ENCODE results near the gene MPHOSPH10.
"Not testable (repeated sequence)": the region's sequence is repeated elsewhere in the genome, so short reads cannot be mapped to it uniquely, and the experiment has no call there.

The MPHOSPH10 gene, protein sequence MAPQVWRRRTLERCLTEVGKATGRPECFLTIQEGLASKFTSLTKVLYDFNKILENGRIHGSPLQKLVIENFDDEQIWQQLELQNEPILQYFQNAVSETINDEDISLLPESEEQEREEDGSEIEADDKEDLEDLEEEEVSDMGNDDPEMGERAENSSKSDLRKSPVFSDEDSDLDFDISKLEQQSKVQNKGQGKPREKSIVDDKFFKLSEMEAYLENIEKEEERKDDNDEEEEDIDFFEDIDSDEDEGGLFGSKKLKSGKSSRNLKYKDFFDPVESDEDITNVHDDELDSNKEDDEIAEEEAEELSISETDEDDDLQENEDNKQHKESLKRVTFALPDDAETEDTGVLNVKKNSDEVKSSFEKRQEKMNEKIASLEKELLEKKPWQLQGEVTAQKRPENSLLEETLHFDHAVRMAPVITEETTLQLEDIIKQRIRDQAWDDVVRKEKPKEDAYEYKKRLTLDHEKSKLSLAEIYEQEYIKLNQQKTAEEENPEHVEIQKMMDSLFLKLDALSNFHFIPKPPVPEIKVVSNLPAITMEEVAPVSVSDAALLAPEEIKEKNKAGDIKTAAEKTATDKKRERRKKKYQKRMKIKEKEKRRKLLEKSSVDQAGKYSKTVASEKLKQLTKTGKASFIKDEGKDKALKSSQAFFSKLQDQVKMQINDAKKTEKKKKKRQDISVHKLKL

GRCh38 chr2:71130152-71130904, at the start of gene MPHOSPH10, which contains the start of gene MCEE:
MPHOSPH10 (plus strand) TSS chr2:71130634; CDS start chr2:71130666, 32 bp downstream.
MCEE (minus strand) TSS chr2:71130229; CDS start chr2:71130219, 10 bp downstream.
- DNase-seq (ENCODE audit: low read depth), result peak; percentile 94
- no peak for TF ChIP-seq CTCF (IDR thresholded peaks at IDR 0.05; ENCODE audit: insufficient read depth, low read depth, low read length, missing control alignments)
- H3K4me3 ChIP-seq (ENCODE audit: low read depth, low read length), result peak within 1 kb of the TSS; percentile 96

DNA sequence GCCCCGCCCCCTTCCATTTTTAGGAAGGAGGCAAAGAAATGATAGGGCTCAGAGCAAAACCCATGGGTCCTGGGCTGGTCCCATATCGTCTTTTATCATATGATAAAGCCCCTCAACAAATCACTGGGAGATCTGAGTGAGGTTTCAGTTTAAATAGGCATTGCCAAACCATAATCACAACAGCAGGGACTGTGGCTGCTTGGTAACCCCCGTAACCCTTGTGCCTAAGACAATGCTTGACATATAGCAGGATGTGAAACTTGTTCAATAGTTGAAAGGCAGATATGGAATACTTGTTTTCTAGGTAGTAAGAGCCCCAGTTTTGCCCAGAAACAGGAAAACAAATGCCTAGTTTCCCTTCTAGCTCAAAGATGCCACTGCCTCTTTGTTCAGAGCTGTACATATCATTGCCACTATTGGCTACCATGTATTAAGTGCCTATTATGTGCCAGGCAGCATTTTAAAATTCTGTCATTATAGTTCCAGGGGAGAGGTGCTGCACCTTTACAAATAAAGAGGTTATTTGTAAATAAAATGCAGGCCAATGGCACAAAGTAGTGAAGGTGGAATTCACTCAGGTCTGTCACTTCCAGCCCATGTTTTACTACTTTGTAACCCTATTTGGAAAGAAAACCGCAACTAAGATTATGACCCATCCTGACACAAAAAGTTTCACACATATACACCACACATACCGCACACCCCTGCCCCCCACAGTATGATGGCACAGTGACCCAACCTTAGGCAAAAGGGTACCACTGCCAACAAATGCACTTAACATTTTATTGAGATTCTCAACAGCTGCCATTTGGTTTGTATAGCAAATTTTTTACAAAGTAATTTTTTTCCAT, 47.8 kb upstream of the MPHOSPH10 start:
- peak; percentile 62 for DNase-seq (ENCODE audit: low read depth)
- no peak for TF ChIP-seq CTCF (IDR thresholded peaks at IDR 0.05; ENCODE audit: insufficient read depth, low read depth, low read length, missing control alignments)
- H3K4me3 ChIP-seq (ENCODE audit: low read depth, low read length), result no peak overlapping the region

- DNase-seq (ENCODE audit: low read depth); H3K4me3 ChIP-seq (ENCODE audit: low read depth, low read length): not testable (repeated sequence)
Measured at GRCh38 chr2:71083297-71083696, 47.1 kb upstream of the MPHOSPH10 start.

GRCh38 chr2:71083752-71084312, 46.6 kb upstream of the MPHOSPH10 start:
- H3K4me3 ChIP-seq (ENCODE audit: low read depth, low read length); DNase-seq (ENCODE audit: low read depth): not testable (repeated sequence)

DNA sequence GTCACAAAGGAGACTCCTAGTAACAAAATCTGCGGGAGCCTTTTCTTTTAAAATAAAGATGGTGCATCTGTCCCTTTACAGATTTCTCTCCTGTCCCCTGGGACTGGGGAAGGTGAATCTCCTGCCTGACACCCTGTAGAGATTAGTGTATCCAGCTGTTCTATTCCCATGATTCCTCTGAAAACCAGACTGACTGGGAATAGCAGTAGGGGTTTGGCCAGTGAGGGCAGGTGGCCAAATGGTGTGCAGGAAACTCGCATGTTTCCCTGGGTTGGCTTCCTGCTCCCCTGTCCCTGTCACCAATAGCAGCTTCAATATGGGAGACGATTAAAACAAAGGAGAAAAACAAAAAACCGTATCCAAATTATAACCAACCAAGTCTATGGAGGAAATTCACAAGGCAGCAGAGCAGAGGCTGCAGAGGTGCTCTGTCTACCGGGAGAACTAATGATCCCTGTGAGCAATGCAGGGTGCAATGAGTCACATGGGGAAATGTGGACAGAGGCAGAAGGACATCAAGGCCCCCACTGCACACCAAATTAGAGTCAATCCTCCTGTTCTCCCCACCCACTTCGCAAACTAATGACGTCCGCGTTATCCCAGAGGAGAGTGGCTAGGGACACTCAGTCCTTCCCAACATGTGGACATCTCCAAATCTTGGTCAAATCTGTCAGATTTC, 45.0 kb upstream of the MPHOSPH10 start:
- DNase-seq (ENCODE audit: low read depth); H3K4me3 ChIP-seq (ENCODE audit: low read depth, low read length): not testable (repeated sequence)

DNA sequence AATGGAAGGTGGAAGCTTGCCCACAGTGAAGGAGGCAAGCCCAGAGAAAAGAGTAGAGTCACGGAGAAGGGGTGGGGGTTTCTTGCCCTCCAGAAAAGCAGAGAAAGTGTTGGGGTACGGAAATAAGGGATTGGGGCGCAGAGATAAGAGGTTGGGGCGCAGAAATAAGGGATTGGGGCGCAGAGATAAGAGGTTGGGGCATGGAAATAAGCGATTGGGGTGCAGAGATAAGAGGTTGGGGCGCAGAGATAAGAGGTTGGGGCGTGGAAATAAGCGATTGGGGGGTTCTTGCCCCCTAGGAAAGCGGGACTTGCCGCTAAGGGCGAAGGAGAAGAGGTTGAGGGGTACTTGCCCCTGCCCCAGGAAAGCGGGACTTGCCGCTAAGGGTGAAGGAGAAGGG, 41.0 kb upstream of the MPHOSPH10 start:
- not testable (repeated sequence) for H3K4me3 ChIP-seq (ENCODE audit: low read depth, low read length); DNase-seq (ENCODE audit: low read depth)

- DNase-seq (ENCODE audit: low read depth), result not testable (repeated sequence)
Measured at GRCh38 chr2:71091808-71092207, 38.6 kb upstream of the MPHOSPH10 start.

GRCh38 chr2:71092491-71093260, 37.8 kb upstream of the MPHOSPH10 start:
- H3K4me3 ChIP-seq (ENCODE audit: low read depth, low read length); DNase-seq (ENCODE audit: low read depth): not testable (repeated sequence)

More at GRCh38 chr2:71091808-71092207, 38.6 kb upstream of the MPHOSPH10 start:
- not testable (repeated sequence) for H3K4me3 ChIP-seq (ENCODE audit: low read depth, low read length)

Data from GM12865 (cell line).